ENCODE measurements around the gene CDC42BPB.

DNA sequence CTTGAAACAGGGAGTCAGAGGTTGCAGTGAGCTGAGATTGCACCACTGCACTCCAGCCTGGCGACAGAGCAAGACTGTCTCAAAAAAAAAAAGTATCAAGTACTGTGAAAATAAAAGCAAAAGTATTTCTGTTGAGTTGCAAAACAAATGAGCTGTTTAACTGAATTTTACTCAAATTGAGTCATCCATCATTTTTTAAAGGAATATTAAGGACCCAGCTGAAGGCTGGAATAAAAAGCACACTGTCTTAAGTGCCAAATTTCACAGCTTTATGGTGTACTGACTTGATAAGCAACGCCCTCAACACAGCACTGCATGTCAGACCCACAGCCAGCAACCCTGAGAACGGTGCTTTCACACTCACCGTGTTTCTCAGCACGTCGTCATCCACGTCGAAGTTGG lies 76.9 kb downstream of the CDC42BPB start:
- TF ChIP-seq EZH2 (IDR thresholded peaks at IDR 0.05; ENCODE audit: insufficient read depth, poor library complexity, severe bottlenecking) (no peak), EZH2phosphoT487 (IDR thresholded peaks at IDR 0.05; ENCODE audit: insufficient read depth, low read depth) (no peak)

All from GM23248 (cell line).